ENCODE data around the gene WDFY4.

The WDFY4 gene

DNA sequence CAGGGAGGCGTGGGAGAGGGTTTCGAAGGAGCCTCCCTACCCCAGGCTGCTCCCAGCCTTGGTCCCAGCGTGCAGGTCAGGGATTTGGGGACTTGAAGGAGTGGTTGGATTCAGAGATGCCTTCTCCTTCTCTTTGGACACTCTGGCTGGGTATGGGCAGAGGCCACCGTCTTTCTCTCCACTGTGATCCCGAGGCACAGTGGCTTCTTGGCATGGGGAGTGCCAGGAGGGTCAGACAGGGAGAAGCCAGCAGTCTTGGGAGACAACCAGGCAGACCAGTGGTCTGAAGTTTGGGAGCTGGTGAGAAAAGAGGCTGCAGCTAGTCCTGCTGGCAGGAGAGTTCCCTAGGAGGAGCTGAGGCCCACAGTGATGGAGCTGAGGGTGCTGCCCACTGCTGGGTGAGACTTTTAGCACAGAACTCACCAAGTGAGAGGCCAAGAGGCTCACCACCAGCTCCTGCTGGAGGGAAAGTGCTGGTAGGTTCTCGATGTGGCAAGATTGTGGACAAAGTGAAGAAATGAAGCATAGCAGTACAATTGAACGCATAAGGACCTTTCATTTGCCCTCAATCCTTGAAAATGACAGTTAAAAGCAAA lies 35.2 kb upstream of the WDFY4 start:
- H3K27ac Mint-ChIP-seq, result no peak overlapping the region
- H3K27me3 Mint-ChIP-seq, result peaks cover 25% of the 10 kb centered on the region
- H3K4me1 Mint-ChIP-seq (ENCODE audit: low read depth), result no peaks in the 10 kb centered on the region
- H3K4me3 Mint-ChIP-seq, result no peak overlapping the region
- no peaks in the 10 kb centered on the region for H3K9me3 Mint-ChIP-seq
- no peaks in the 10 kb centered on the region for H3K36me3 Mint-ChIP-seq (ENCODE audit: low read depth)

DNA sequence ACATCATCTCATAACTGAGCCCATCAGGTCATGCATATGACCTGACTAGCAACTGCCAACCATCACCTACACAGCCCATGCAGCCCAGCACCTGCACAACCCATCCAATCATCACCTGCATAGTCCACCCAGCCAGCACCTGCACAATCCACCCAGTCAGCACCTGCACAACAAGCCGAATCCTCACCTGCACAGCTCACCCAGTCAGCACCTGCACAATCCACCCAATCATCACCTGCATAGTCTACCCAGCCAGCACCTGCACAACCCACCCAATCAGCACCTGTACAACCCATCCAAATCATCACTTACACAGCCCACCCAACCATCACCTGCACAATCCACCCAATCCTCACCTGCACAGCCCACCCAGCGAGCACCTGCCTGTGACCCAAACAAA lies 33.4 kb upstream of the WDFY4 start:
- Mint-ChIP-seq H3K9me3 (no peaks in the 10 kb centered on the region), H3K27ac (no peak overlapping the region), H3K36me3 (ENCODE audit: low read depth) (no peaks in the 10 kb centered on the region), H3K4me1 (ENCODE audit: low read depth) (peaks cover under 1% of the 10 kb centered on the region), H3K4me3 (no peak overlapping the region), H3K27me3 (peaks cover 28% of the 10 kb centered on the region)

- H3K27ac Mint-ChIP-seq, result no peak overlapping the region
- H3K36me3 Mint-ChIP-seq (ENCODE audit: low read depth), result no peaks in the 10 kb centered on the region
- H3K9me3 Mint-ChIP-seq, result no peaks in the 10 kb centered on the region
- H3K4me3 Mint-ChIP-seq, result no peak overlapping the region
- H3K4me1 Mint-ChIP-seq (ENCODE audit: low read depth), result peaks cover 5% of the 10 kb centered on the region
- peaks cover 30% of the 10 kb centered on the region for H3K27me3 Mint-ChIP-seq
Observed at GRCh38 chr10:48651839-48652238, 32.8 kb upstream of the WDFY4 start.

GRCh38 chr10:48652344-48652743 lies 32.3 kb upstream of the WDFY4 start:
- Mint-ChIP-seq H3K9me3 (no peaks in the 10 kb centered on the region), H3K27ac (no peak overlapping the region), H3K4me3 (no peak overlapping the region), H3K27me3 (peaks cover 30% of the 10 kb centered on the region), H3K36me3 (ENCODE audit: low read depth) (no peaks in the 10 kb centered on the region), H3K4me1 (ENCODE audit: low read depth) (peaks cover 5% of the 10 kb centered on the region)

DNA sequence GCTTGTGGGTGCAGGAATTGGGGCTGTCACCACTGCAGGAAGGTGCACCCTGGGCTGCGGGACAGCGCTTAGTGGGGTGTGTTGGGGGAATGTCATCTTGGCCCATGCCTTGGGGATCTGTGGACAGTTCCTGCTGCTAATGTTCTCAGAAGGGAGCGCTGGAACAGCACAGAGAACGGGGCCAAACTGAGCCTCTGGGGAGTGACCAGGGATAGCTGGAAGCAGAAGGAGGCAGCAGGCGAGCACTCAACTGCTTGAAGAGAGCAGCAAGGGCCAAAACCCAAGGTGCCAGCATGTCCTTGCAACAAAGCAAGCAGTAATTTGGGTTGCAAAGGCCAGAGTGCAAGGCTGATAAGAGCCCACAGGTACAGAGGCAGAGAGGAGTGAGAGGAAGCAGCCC lies 31.3 kb upstream of the WDFY4 start:
- Mint-ChIP-seq H3K36me3 (ENCODE audit: low read depth) (no peaks in the 10 kb centered on the region), H3K4me1 (ENCODE audit: low read depth) (peaks cover 5% of the 10 kb centered on the region), H3K4me3 (no peak overlapping the region), H3K27ac (no peak overlapping the region), H3K9me3 (no peaks in the 10 kb centered on the region), H3K27me3 (peaks cover 36% of the 10 kb centered on the region)

- no peaks in the 10 kb centered on the region for H3K9me3 Mint-ChIP-seq
- H3K36me3 Mint-ChIP-seq (ENCODE audit: low read depth), result no peaks in the 10 kb centered on the region
- H3K27me3 Mint-ChIP-seq, result peaks cover 38% of the 10 kb centered on the region
- H3K4me3 Mint-ChIP-seq, result no peak overlapping the region
- H3K4me1 Mint-ChIP-seq (ENCODE audit: low read depth), result peaks cover 5% of the 10 kb centered on the region
- H3K27ac Mint-ChIP-seq, result no peak overlapping the region
Observed at GRCh38 chr10:48653944-48654698, 30.6 kb upstream of the WDFY4 start.

GRCh38 chr10:48655411-48656240 lies 29.0 kb upstream of the WDFY4 start:
- peaks cover 35% of the 10 kb centered on the region for H3K27me3 Mint-ChIP-seq
- peaks cover 5% of the 10 kb centered on the region for H3K4me1 Mint-ChIP-seq (ENCODE audit: low read depth)
- no peaks in the 10 kb centered on the region for H3K36me3 Mint-ChIP-seq (ENCODE audit: low read depth)
- H3K27ac Mint-ChIP-seq, result no peak overlapping the region
- H3K9me3 Mint-ChIP-seq, result no peaks in the 10 kb centered on the region
- peak overlapping the region; percentile 35 for H3K4me3 Mint-ChIP-seq

GRCh38 chr10:48656241-48656913 lies 28.3 kb upstream of the WDFY4 start:
- peaks cover 32% of the 10 kb centered on the region for H3K27me3 Mint-ChIP-seq
- H3K9me3 Mint-ChIP-seq, result no peaks in the 10 kb centered on the region
- H3K4me3 Mint-ChIP-seq, result peak overlapping the region; percentile 81
- H3K4me1 Mint-ChIP-seq (ENCODE audit: low read depth), result peaks cover 5% of the 10 kb centered on the region
- H3K27ac Mint-ChIP-seq, result peak overlapping the region; percentile 58
- no peaks in the 10 kb centered on the region for H3K36me3 Mint-ChIP-seq (ENCODE audit: low read depth)

GRCh38 chr10:48656914-48657305 lies 27.8 kb upstream of the WDFY4 start:
- H3K4me1 Mint-ChIP-seq (ENCODE audit: low read depth), result peaks cover 5% of the 10 kb centered on the region
- H3K36me3 Mint-ChIP-seq (ENCODE audit: low read depth), result no peaks in the 10 kb centered on the region
- no peak overlapping the region for H3K27ac Mint-ChIP-seq
- H3K27me3 Mint-ChIP-seq, result peaks cover 26% of the 10 kb centered on the region
- H3K9me3 Mint-ChIP-seq, result no peaks in the 10 kb centered on the region
- H3K4me3 Mint-ChIP-seq, result peak overlapping the region; percentile 81

DNA sequence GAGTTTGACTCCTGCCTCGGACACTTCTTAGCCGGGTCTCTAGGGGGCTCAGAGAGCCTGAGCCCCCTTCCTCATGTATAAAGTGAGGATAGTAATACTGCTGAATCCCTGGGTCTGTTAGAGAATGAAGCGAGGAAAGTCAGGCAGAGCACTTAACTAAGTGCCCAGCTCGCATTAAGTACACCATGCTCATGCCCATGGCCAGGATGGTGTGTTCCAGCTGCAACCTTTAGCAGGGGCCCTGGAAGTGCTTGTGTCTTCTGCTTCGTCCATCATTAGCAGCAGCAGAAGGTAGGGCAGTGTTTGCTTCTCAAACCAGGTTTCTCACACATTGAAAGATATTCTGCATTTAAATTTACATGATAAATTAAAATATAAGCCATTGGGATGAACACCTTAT lies 27.3 kb upstream of the WDFY4 start:
- Mint-ChIP-seq H3K27ac (no peak overlapping the region), H3K4me1 (ENCODE audit: low read depth) (peaks cover 5% of the 10 kb centered on the region), H3K36me3 (ENCODE audit: low read depth) (no peaks in the 10 kb centered on the region), H3K27me3 (peaks cover 26% of the 10 kb centered on the region), H3K9me3 (no peaks in the 10 kb centered on the region), H3K4me3 (no peak overlapping the region)

- Mint-ChIP-seq H3K9me3 (no peaks in the 10 kb centered on the region), H3K4me3 (no peak overlapping the region), H3K36me3 (ENCODE audit: low read depth) (no peaks in the 10 kb centered on the region), H3K27ac (no peak overlapping the region), H3K4me1 (ENCODE audit: low read depth) (peaks cover 5% of the 10 kb centered on the region), H3K27me3 (peaks cover 22% of the 10 kb centered on the region)
Observed at GRCh38 chr10:48658243-48658974, 26.3 kb upstream of the WDFY4 start.

- no peak overlapping the region for H3K4me3 Mint-ChIP-seq
- H3K36me3 Mint-ChIP-seq (ENCODE audit: low read depth), result no peaks in the 10 kb centered on the region
- peaks cover 18% of the 10 kb centered on the region for H3K27me3 Mint-ChIP-seq
- peaks cover 5% of the 10 kb centered on the region for H3K4me1 Mint-ChIP-seq (ENCODE audit: low read depth)
- H3K27ac Mint-ChIP-seq, result no peak overlapping the region
- no peaks in the 10 kb centered on the region for H3K9me3 Mint-ChIP-seq
Observed at GRCh38 chr10:48658975-48659269, 25.8 kb upstream of the WDFY4 start.

DNA sequence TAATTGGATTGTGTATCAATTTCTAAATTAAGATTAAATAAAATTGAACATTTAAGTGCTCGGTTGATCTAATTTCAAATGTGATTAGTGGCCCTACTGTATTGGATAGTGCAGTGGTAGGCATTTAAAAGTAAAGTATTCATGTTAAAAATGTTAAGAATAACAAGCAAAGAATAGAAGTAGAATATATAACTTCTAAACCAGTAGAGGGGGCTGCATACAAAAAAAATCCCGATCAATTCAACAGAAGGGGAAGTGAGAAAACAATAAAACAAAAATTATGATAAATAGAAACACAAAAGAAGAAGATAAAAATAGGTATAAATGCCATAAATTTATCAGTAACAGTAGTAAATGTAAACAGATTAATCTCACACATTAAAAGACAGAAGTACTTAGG lies 24.9 kb upstream of the WDFY4 start:
- Mint-ChIP-seq H3K27ac (no peak overlapping the region), H3K36me3 (ENCODE audit: low read depth) (no peaks in the 10 kb centered on the region), H3K4me1 (ENCODE audit: low read depth) (peaks cover 5% of the 10 kb centered on the region), H3K4me3 (no peak overlapping the region), H3K9me3 (peaks cover 2% of the 10 kb centered on the region), H3K27me3 (peaks cover 12% of the 10 kb centered on the region)

DNA sequence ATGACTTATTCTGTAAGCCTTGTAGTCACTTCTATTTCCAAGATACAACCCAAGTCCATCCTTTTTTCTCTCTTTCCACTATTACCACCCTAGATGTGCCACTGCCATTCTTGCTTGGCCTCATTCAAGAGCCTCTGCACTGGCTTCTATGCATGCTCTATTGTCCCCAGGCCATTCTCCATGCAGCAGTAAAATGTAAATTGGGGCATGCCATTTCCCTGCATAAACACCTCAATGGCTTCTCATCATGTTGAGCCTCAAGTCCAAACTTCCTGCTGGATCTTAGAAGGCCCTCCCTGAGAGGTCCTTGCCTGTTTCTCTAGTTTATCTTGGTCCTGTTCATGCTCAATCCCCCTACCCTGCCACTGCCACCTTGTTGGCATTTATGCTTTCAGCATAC lies 23.2 kb upstream of the WDFY4 start:
- Mint-ChIP-seq H3K27ac (no peak overlapping the region), H3K27me3 (peaks cover 9% of the 10 kb centered on the region), H3K9me3 (peaks cover 9% of the 10 kb centered on the region), H3K4me1 (ENCODE audit: low read depth) (peaks cover 3% of the 10 kb centered on the region), H3K4me3 (no peak overlapping the region), H3K36me3 (ENCODE audit: low read depth) (no peaks in the 10 kb centered on the region)
